ENCODE measurements around the gene RALGAPA1. TPM values are rescaled to one million over a fixed set of nuclear protein-coding genes. Genes with fewer than 3 reads are reported as not detected.
"Not testable (repeated sequence)": the region's sequence is repeated elsewhere in the genome, so short reads cannot be mapped to it uniquely, and the experiment has no call there.

The RALGAPA1 gene
- total RNA-seq, 2 donors from 2014 or later: 65.5 to 66.6 TPM

DNA sequence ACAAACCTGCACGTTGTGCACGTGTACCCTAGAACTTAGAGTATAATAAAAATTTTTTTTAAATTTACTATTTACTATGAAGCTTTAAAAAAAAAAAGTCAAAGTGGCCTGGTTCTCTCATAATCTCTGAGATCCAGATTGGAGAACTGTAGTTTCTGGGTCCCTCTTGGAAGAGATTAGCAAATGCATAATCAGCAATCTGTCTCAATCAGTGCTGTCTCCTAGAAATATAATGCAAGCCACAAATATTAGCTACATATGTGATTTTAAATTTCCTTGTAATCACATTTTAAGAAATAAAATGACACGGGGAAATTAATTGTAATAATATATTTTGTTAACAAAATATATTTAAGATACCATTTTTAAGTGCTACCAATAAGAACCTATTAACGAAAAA lies 32.3 kb downstream of the RALGAPA1 start:
- H3K36me3 ChIP-seq: no peaks in the 10 kb centered on the region

DNA sequence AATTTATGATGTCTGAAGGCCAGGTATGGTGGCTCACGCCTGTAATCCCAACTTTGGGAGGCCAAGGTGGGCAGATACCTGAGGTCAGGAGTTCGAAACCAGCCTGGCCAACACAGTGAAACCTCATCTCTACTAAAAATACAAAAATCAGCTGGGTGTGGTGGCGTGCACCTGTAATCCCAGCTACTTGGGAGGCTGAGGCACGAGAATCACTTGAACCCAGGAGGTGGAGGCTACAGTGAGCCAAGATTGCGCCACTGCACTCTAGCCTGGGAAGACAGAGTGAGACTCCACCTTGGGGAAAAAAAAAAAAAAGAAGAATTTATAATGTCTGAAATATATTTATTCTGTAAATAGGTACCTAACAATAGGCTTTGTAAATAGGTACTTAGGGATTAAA lies 33.0 kb downstream of the RALGAPA1 start:
- WGBS: 92% methylated on average over 5 of the region's 5 CpGs
- H3K4me1 ChIP-seq (replicated peaks); H3K9me3 ChIP-seq; H3K36me3 ChIP-seq; H3K27me3 ChIP-seq (replicated peaks; ENCODE audit: insufficient read depth); intact Hi-C loops (cut with DNase I); H3K27ac ChIP-seq; DNase-seq (ENCODE audit: low spot score); H3K4me3 ChIP-seq: not testable (repeated sequence)

More for the DNA sequence above, 32.3 kb downstream of the RALGAPA1 start:
- H3K27ac ChIP-seq: no peak overlapping the region
- no peak for DNase-seq (ENCODE audit: low spot score)
- no peaks in the 10 kb centered on the region for H3K9me3 ChIP-seq
- 78% methylated on average over 4 of the region's 4 CpGs for WGBS
- no peaks in the 10 kb centered on the region for H3K4me1 ChIP-seq (replicated peaks)
- intact Hi-C loops (cut with DNase I): no loop called here
- H3K4me3 ChIP-seq: no peak overlapping the region
- TF ChIP-seq, protein P1, sequence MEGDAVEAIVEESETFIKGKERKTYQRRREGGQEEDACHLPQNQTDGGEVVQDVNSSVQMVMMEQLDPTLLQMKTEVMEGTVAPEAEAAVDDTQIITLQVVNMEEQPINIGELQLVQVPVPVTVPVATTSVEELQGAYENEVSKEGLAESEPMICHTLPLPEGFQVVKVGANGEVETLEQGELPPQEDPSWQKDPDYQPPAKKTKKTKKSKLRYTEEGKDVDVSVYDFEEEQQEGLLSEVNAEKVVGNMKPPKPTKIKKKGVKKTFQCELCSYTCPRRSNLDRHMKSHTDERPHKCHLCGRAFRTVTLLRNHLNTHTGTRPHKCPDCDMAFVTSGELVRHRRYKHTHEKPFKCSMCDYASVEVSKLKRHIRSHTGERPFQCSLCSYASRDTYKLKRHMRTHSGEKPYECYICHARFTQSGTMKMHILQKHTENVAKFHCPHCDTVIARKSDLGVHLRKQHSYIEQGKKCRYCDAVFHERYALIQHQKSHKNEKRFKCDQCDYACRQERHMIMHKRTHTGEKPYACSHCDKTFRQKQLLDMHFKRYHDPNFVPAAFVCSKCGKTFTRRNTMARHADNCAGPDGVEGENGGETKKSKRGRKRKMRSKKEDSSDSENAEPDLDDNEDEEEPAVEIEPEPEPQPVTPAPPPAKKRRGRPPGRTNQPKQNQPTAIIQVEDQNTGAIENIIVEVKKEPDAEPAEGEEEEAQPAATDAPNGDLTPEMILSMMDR (IDR thresholded peaks at IDR 0.05): no peak
- TF ChIP-seq POLR2A (IDR thresholded peaks at IDR 0.05): no peak
- TF ChIP-seq POLR2AphosphoS5 (IDR thresholded peaks at IDR 0.05): no peak
- H3K27me3 ChIP-seq (replicated peaks; ENCODE audit: insufficient read depth): no peaks in the 10 kb centered on the region

DNA sequence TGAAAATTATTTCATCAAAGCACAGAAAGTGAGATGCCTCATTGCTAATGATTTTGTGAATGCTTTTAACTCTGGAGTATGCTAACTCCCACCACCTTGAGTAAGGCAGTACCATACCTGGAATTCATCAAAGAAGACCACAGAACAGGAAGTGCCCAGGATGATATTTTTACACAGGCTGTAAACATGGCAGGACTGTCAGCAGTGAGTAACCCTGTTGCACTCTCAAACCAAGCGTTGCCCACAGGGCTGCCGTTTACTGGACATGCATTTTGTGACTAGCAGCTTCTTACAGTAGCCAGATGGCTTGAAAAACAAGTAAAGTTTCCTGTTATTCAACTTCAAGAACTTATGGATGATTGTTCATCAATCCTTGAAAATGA lies 42.4 kb downstream of the RALGAPA1 start:
- 44% methylated on average over 2 of the region's 2 CpGs for WGBS
- no peaks in the 10 kb centered on the region for H3K4me1 ChIP-seq (replicated peaks)
- DNase-seq (ENCODE audit: low spot score): no peak
- no peaks in the 10 kb centered on the region for H3K27me3 ChIP-seq (replicated peaks; ENCODE audit: insufficient read depth)
- intact Hi-C loops (cut with DNase I): no loop called here
- no peaks in the 10 kb centered on the region for H3K36me3 ChIP-seq
- no peaks in the 10 kb centered on the region for H3K9me3 ChIP-seq
- H3K27ac ChIP-seq: no peak overlapping the region
- TF ChIP-seq POLR2A (IDR thresholded peaks at IDR 0.05) (no peak), POLR2AphosphoS5 (IDR thresholded peaks at IDR 0.05) (no peak)
- TF ChIP-seq, protein P1 (IDR thresholded peaks at IDR 0.05): no peak
- no peak overlapping the region for H3K4me3 ChIP-seq

DNA sequence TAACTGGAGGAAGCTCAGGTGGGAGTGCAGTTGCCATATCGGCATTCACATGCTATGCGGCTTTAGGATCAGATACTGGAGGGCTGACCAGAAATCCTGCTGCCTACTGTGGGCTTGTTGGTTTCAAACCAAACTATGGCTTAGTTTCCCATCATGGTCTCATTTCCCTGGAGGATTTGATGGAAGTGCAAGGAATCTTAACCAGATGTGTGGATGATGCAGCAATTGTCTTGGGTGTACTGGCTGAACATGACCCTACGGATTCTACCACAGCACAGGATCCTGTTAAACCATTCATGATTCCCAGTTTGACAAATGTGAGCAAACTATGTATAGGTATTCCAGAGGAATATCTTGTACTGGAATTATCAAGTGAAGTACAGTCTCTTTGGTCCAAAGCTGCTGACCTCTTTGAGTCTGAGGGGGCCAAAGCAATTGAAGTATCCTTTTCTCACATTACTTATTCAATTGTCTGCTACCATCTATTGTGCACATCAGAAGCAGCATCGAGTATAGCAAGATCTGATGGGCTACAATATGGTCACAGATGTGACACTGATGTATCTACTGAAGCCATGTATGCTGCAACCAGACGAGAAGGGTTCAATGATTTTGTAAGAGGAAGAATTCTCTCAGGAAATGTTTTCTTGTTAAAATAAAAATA lies 42.9 kb downstream of the RALGAPA1 start:
- H3K36me3 ChIP-seq: no peaks in the 10 kb centered on the region
- intact Hi-C loops (cut with DNase I): no loop called here
- no peaks in the 10 kb centered on the region for H3K27me3 ChIP-seq (replicated peaks; ENCODE audit: insufficient read depth)
- WGBS: 95% methylated on average over 5 of the region's 5 CpGs
- H3K9me3 ChIP-seq: no peaks in the 10 kb centered on the region
- no peak for TF ChIP-seq POLR2AphosphoS5 (IDR thresholded peaks at IDR 0.05)
- no peak overlapping the region for H3K27ac ChIP-seq
- DNase-seq (ENCODE audit: low spot score): no peak
- no peaks in the 10 kb centered on the region for H3K4me1 ChIP-seq (replicated peaks)
- no peak overlapping the region for H3K4me3 ChIP-seq

DNA sequence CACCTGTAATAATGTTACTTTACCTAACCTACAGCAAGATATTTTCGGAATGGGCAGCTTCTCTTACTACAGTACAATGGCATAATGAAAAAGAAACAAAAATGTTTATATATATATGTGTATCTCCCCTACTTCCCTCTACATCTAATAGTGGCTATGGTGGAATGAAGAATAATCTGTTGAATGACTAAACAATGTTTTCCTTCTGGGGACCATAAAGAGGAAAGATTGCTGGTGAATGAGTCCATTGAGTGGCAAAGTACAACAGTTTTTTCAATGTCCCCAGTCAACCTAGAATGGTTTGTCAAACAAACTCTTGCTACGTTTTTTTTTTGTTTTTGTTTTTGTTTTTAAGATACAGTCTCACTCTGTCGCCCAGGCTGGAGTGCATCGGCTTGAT lies 47.2 kb downstream of the RALGAPA1 start:
- no peaks in the 10 kb centered on the region for H3K27me3 ChIP-seq (replicated peaks; ENCODE audit: insufficient read depth)
- H3K36me3 ChIP-seq: no peaks in the 10 kb centered on the region
- 96% methylated on average over 4 of the region's 4 CpGs for WGBS
- no peaks in the 10 kb centered on the region for H3K4me1 ChIP-seq (replicated peaks)
- intact Hi-C loops (cut with DNase I): no loop called here
- no peak for DNase-seq (ENCODE audit: low spot score)
- TF ChIP-seq, protein P1 (IDR thresholded peaks at IDR 0.05): no peak
- TF ChIP-seq POLR2A (IDR thresholded peaks at IDR 0.05): no peak
- no peak for TF ChIP-seq POLR2AphosphoS5 (IDR thresholded peaks at IDR 0.05)
- H3K27ac ChIP-seq: no peak overlapping the region
- no peaks in the 10 kb centered on the region for H3K9me3 ChIP-seq
- H3K4me3 ChIP-seq: no peak overlapping the region

DNA sequence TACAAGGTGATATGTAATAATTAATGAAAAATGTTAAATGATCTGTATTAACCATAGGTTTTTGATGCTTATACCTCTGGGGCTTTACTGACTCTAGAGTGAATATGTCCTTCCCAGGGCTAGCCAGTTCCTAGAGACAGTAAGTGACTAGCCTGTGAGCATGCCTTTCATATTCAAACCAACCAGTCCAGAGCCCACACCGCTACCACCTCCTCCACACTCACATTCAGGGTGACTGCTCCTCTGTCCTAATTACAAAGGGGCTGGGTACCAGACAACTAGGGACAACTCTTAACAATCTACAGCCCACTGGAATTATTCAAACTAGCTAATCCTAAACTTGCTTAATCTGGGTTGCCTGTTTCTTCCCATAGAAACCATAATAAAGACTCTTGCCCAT lies 49.0 kb downstream of the RALGAPA1 start:
- no peak for DNase-seq (ENCODE audit: low spot score)
- WGBS: 94% methylated on average over 1 of the region's 1 CpG
- no peaks in the 10 kb centered on the region for H3K9me3 ChIP-seq
- no peak overlapping the region for H3K27ac ChIP-seq
- no peak overlapping the region for H3K4me3 ChIP-seq
- intact Hi-C loops (cut with DNase I): no loop called here
- peaks cover 0 to 8% of the 10 kb centered on the region in 2 donors for H3K36me3 ChIP-seq
- no peaks in the 10 kb centered on the region for H3K4me1 ChIP-seq (replicated peaks)
- no peaks in the 10 kb centered on the region for H3K27me3 ChIP-seq (replicated peaks; ENCODE audit: insufficient read depth)
- TF ChIP-seq POLR2A (IDR thresholded peaks at IDR 0.05): no peak
- TF ChIP-seq, protein P1 (IDR thresholded peaks at IDR 0.05): no peak
- no peak for TF ChIP-seq POLR2AphosphoS5 (IDR thresholded peaks at IDR 0.05)

Data from prostate gland (tissue), 2 donors.